NOMO-1 treated with DMSO at 0.1 percent for 48 hours (cell line): ENCODE data around the gene EHBP1.

Experiments used
- DNase-seq: peaks from one replicate; lab custom pipeline; 2025; ENCODE audit not compliant: unreplicated experiment; lab: John Stamatoyannopoulos, UW

The EHBP1 gene

DNA sequence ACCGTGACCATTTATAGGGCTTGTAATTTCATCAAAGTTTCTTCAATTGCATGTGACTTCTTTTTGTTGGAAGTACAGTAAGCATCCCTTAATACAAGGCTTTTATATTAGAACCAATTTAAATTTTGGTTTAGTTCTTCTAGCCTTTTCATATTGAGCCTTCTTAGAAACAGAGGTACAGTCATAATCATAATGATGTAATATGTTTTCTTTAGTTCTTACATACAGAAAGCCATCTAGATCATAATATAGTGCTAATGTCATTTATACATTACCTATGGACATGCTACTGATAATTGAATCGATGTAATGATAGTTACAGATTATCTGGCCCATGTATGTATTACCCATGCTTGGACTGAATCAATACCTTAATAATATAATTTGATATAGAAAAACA is 235.2 kb downstream of the EHBP1 start:
- DNase-seq: no peak

DNA sequence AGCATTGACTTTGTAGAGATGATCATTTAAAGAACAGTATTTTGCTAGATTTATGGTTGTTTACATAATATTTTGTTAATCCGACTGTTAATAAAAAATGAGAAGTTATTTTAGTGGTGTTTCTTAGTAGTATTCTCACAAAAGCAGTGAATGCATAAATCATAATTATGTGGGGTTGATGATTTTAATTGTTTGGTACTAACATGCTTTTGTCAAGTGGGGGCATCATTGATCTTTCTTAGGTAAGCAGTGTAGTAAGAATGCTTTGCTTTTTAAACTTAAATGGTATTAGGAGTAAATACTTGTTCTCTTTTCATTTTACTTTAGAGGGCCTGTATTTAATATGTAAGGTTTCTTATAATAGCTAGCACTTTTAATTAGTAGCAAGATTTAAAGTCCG is 235.9 kb downstream of the EHBP1 start:
- DNase-seq: no peak

DNA sequence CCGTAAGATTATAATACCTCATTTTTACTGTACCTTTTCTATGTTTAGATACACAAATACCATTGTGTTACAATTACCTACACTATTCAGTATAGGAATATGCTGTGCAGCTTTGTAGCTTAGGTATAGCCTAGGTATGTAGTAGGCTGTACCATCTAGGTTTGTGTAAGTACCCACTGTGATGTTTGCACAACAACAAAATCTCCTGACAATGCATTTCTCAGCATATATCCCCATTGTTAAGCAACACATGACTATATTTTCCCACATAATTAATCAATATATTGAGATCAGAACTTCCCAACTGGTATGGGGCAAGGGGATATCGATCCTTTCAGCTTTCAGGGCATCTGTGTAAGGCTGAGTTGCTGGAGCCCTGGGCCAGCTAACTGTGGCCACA is 238.8 kb downstream of the EHBP1 start:
- DNase-seq: no peak

DNA sequence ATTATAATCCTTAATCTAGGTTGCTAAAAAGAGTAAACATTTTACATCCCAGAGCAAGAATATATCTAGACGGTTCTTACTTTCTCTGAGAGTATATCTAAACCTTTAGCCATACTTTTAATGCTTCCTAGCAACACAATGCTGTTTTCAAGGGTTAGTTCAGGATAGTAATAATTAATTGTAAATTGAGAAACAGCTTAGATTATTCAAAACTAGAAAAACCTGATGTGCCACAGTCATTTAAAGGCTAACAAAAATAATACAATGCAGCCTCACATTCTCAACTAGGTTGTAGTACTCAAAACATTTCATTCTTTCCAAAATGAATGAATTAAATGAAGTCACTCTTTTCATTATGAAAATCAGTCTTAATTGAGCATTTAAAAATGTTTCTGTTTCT is 241.9 kb downstream of the EHBP1 start:
- no peak for DNase-seq

DNA sequence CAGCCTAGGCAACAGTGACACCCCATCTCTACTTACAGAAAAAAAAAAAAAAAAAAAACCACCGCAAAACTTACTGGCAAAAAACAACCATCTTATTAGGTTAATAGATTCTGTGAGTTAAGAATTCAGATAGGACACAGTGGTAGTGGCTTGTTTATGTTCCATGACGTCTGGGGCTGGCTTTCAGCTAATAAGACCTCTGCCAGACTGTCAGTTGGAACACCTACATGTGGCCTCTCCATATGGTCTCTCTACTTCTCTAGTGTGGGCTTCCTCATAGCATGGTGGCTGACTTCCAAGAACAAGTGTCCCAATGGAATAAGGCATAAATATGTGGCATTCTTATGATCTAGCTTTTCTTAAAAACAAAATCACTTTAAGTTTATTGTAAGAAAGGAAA is 251.1 kb downstream of the EHBP1 start:
- DNase-seq: no peak

DNA sequence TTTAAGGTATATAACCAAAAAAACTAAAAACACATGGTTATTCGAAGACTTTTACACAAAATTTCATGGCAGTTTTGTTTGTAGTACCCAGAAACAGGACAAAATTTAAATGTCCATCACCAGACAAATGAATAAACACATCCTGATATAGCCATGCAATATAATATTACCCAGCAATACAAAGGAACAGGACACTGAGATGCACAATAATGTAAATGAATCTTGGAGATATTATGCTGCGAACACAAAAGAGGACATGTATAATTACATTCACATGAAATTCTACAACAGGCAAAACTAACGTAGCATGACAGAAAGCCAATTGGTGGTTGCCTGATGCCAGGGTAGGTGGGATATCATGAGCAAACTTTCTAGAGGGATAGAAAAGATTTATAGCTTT is 252.7 kb downstream of the EHBP1 start:
- no peak for DNase-seq

DNA sequence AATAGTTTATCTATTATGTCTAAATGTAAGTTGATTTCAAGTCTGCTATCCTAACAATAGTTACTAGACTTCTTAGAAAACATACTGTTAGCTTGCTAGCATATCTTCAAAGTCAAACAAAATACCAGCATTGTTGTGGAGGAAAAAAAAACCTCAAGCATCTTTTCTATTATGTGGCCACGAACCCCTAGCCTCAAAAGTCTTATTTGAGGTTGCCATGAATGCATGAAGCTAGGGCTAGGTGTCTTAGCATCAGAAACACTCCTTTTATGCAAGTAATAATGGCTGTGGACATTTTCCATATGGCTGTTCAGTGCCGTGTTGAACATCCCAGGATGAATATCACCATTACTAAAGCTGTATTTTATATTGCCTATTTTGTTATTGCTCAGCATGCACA is 258.5 kb downstream of the EHBP1 start:
- no peak for DNase-seq

DNA sequence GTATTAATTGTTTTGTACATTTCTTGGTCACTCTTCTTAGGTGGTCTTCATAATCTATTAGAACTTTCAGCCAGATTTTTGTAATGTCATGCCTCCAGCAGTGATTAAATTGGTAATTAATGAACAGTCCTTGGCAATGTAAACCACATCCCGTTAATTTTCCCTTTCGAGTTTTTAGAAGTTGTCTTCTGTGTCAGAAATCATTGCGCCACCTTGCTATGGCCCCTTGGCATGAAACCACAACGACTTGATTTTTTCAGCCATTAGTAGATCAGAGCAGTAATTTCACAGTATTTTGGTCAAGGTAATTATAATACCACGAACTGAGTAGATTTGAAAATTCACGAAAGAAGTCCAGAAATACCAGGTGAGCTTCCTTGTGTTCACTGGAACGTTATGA is 259.2 kb downstream of the EHBP1 start:
- DNase-seq: no peak

DNA sequence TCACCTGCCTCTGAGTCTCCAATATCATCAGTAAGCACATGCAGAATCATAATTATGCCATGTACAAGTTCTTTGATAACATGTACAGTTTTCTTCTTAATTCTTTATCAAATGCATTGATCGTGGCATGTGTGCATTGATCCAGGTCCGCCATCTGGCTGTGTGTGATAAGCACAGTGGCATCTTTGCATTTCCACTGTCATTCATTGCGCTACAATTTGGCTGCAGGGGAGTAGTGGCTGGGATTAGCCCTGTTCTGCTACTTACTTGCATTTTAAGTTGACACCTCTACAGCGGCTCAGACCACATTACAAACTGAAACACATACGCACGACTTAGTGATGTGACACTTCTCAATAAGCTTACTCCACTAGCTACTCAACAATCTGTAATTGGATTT is 261.5 kb downstream of the EHBP1 start:
- DNase-seq: no peak

DNA sequence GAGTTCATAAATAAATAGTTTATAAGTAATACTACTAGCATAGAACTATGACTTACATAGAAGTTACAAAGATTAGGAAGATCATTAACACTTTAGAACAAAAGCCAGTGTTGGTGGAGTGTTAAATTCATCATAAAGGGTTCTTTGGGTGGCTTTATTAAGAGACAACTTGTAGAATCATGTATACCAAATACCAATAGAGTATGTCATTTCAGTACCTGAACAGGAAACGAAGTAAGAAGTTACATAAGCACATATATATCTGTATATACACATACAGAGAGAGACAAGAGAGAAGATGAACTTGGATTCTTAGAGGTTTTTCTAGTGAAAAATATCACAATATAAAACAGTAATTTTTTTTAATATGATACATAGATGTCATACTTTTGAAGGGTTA is 262.7 kb downstream of the EHBP1 start:
- DNase-seq: no peak

DNA sequence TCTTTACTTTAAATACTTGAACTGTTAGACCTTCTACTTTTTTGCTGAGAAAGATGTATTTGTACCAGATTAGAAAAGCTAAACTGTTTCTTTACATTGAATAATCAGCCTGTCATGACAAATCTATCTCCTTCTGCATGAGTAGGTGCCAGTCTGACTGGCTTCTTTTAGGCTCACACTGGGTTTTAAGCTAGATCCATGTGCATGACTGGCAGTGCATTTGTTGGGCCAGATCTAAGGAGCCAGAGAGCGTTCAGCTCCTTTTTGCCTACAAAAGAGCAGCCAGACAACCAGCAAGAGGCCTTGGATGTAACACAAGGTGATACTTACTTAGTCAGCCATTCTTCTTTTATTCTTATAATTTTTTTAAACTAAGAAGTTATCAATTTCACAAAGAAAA is 263.2 kb downstream of the EHBP1 start:
- no peak for DNase-seq

DNA sequence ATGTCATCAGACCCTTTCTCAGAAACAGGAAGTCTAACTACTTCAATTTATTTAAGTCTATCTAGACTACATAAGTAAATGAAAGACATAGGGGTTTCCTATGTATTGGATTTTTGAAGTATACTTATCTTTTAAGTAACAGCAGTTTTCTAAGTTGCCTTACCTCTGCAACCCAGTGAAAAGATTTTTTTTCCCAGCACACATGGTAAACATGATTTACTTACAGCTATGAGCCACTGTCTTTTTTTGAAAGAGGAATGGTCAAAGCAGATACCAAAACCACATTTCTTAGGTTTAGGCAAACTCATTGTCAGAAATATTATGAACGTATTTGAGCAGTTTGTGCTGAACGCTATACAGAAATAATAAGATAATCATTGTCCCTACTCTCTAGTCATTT is 266.4 kb downstream of the EHBP1 start:
- no peak for DNase-seq

DNA sequence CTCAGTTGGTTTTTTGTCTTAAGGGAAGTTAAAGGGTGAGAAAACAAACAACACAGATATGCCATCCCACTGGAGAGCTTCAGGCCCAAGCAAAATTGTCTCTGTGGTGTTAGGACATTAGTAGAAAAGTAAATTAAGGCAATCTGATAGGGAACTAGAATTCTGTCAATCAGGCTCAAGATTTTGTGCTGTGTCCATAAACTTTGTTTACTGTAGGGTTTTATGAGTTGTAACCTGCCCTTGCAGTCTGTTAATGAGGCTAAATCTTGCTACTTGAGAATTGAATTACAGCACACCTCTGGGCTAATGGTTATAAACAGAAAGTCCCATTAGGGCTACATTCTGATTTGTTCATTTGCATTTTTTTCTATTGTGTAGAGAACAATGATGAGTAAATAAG is 267.1 kb downstream of the EHBP1 start:
- no peak for DNase-seq

DNA sequence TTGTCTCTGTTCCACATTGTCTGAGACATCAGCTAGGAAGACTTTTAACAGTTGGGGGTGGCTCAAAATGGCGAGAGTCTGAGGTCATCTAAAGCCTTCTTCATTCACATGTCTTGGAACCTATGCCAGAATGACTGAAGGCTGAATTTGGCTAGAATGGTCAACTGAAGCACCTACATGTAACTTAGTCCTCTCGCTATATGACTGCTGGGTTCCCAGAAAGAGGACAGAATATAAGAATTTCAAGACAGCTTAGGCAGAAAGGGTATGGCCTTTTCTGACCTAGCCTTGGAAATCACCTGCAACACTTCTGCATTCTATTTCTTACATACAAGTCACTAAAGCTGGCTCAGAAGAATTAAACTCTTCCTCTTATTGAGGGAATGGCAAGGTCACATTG is 269.5 kb downstream of the EHBP1 start:
- DNase-seq: no peak

DNA sequence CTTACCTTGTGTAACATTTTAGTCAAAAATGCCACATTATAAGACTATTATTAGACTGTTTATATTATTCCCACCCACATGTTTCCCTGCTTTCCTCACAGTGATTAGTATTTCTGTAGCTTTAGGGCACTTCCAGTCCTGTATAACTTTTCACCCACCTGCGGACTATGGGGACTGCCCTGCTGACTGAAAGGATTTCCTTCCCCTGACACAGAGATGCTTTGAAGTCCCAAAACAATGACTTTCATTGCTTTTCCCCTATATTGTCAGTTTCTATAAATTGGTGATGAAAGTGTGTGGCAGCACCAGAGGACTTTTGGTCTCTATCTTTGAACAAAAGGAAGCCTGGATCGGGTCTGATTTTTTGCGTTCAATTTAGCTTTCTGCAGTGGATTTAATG is 286.1 kb downstream of the EHBP1 start:
- DNase-seq: no peak

DNA sequence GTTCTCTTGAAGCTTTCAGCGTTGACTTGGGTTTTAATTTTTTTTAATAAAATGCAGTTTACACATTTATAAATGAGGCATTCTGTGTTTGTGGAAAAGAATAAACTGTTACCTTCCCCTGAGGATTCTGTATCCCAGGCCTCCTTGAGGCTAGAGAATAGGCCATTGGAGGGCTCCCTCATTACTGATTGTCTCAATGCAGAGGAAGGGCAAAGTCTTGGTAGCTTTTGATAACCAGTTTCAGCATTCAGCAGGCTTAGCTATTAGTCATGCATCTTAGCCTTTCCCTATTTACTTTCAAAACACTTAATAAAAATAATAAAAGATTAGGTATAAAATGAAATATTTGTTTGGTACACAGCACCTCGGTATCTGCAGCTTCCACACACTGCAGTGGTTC is 287.0 kb downstream of the EHBP1 start:
- DNase-seq: no peak

DNA sequence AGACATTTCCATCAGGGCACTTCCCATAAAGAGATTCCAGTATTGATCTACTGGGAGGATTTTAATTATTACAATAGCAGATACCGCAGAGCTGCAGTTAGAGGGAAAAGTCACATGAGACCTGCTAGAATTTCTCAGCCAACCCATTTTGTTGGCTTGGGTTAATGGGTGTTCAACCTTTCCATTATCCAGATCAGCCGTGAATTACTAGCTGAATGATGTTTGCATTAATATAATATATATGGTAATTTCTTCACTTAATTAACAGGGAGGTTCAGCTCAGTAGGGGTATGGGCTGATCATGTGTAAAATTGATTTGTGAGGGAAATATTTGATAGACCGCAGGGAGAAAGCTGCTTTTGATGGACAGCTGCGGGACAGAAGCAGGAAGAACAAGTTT is 288.7 kb downstream of the EHBP1 start:
- DNase-seq: no peak

DNA sequence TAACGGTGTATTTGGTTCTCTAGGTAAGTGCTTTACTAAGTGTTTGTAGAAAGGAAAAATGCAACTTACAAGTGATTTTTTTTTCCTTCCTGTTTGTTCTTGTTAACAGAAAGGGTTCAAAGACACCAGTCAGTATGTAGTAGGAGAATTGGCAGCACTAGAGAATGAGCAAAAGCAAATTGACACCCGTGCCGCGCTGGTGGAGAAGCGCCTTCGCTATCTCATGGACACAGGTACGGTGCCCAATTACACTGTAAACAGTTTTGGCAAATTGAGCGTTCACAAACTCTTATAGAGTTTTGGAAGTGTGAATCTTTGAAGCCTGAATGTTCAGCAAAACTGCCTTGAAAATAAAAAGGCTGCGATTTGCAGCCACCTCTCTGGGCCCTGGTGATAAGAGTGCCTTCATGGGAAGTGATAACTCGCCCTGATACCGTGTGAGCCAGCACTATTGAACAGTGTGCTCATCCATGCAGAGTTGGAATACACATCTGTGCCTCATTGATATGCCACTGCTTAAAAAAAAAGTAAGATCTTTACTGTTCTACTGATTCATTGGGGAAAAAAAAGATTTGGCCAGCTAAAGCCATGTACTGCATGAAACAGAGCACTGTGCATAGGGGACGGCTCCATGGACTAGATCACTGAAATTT is 291.1 kb downstream of the EHBP1 start:
- DNase-seq: no peak

DNA sequence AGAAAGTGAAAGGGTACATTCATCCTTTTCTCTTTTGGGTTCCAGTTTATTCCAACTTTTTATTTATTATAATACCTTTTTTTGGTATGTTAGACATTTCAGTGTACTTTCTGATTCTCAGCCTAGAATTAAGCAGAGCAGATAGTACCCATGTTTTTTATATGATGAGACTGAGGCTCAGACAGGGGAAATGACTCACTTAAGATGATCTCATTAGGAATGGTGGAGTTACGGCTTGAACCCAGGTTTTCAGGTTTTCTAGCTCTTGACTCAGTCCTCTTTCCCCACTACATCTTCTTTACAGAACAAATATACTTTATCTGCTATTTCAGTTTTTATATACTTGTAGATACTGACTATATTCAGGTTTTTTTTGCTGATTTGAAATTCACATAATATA is 293.4 kb downstream of the EHBP1 start:
- DNase-seq: no peak

DNA sequence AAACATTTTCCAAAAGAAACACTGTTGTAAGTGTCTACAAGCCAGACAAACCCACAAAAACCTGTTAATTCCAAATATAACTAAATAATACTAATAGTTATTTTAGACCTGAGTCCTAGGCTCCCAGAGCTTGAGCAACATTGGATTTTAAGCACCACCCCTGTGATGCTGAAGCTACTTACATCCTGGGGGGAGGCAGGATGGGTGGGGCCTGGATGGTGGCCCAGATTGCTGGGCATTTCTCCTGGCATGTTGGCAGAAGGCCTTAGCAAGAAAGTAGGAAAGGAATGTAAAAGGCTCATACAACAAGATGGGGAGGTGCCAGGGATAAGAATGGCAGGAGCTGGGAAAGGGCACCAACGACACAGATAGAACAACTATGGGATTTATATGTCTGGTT is 294.4 kb downstream of the EHBP1 start:
- no peak for DNase-seq

DNA sequence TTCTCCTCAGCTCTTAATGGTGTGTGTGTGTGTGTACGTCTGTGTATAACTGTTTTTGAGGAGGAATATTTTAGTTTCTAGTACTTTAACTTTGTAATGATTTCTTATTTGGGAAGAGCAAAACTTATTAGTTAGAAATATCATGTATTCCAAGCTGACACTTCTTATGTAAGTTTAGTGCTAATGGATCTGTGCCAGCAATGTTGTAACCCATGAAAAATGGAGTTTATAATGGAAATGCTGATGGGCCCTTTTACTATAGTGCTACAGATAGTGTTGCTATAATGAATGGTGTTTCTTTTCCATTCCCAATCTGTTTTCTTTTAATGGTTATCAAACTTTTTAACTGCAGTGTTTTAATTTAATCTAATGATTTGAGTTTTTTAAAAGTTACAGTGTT is 295.3 kb downstream of the EHBP1 start:
- no peak for DNase-seq

DNA sequence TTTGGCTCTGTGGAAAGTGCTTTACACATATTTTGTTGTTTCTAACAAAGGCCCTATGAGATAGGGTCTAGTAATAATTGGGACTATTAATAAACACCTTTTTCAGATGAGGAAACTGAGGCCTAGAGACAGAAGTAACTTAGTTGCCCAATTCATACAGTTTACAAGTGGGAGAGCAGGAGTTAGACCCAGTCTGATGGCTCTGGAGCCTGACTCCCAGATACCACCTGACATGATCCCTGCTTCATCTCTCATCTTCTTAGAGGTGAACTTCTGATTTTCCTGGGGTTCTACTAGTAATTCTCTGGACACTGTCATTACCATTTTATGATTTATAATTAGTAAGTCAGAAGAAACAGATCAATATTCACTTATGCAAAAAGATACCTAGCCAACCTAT is 296.1 kb downstream of the EHBP1 start:
- no peak for DNase-seq

DNA sequence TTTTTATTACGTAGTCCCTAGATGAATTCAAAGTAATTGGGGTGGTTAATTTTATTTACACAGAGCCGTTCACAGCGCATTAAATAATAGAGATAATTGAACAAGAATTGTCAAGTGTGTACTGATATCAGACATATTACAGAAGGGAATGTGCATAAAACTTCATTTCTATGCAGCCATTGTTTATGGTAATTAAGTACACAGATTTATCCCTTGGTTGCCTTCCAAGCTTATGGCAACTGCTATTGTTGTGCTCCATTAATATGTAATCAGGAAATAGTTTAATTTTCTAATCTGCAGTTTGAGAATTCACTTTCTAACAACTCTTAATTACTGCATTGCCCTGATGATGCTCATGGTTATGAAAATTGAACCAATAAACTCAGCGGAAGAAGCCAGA is 297.8 kb downstream of the EHBP1 start:
- no peak for DNase-seq
